Stimulated activated memory B cell treated with anti-CD40 and anti-IgM and Interleukin-4, amounts not matched to agents 10 μg/mL and 1 μg/mL and 100 μg/mL, for 72 hours (primary cell): ENCODE results near the gene LHFPL3.

Source experiments
- ATAC-seq: fragments of 150-1000 bp; cut with Tn5 transposase; 2 replicates; pipeline ENCODE4 v1.10.0; 2021
- H3K27ac Mint-ChIP-seq: one replicate; pipeline ENCODE4 v1.8.0; 2022; ENCODE audit warnings: mild to moderate bottlenecking, mixed read lengths
- H3K27me3 Mint-ChIP-seq: one replicate; pipeline ENCODE4 v1.8.0; 2022; ENCODE audit warnings: mixed read lengths
- H3K36me3 Mint-ChIP-seq: one replicate; pipeline ENCODE4 v1.8.0; 2022; ENCODE audit warnings: mixed read lengths
- H3K4me1 Mint-ChIP-seq: one replicate; pipeline ENCODE4 v1.8.0; 2022; ENCODE audit warnings: mixed read lengths
- H3K4me3 Mint-ChIP-seq: one replicate; pipeline ENCODE4 v1.8.0; 2022; ENCODE audit warnings: mild to moderate bottlenecking, moderate library complexity, mixed read lengths
- H3K9me3 Mint-ChIP-seq: one replicate; pipeline ENCODE4 v1.8.0; 2022; ENCODE audit warnings: mixed read lengths

The LHFPL3 gene

DNA sequence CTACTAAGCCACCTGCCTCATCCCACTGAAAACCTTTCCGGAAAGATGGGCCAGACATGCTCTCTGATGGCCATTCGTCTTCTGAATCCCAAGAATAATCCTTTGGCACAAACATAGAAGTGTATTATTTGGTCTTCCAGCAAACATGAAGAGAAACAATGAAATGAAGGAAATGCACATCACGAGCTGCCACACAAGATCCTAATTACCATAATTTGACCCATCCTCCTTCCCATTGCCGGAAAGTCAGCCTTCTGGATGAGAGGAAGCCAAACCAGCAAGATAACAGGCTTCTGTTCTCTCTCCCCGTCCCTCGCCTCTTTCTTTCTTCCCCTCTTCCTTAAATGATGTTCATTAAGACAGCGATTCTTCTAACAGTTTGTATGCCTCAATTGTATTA lies 466.7 kb downstream of the LHFPL3 start:
- no peak overlapping the region for H3K27ac Mint-ChIP-seq
- H3K4me3 Mint-ChIP-seq, result no peak overlapping the region
- no peak for ATAC-seq
- H3K27me3 Mint-ChIP-seq, result peaks cover 34% of the 10 kb centered on the region
- no peaks in the 10 kb centered on the region for H3K4me1 Mint-ChIP-seq
- H3K9me3 Mint-ChIP-seq, result no peaks in the 10 kb centered on the region
- H3K36me3 Mint-ChIP-seq, result no peaks in the 10 kb centered on the region

DNA sequence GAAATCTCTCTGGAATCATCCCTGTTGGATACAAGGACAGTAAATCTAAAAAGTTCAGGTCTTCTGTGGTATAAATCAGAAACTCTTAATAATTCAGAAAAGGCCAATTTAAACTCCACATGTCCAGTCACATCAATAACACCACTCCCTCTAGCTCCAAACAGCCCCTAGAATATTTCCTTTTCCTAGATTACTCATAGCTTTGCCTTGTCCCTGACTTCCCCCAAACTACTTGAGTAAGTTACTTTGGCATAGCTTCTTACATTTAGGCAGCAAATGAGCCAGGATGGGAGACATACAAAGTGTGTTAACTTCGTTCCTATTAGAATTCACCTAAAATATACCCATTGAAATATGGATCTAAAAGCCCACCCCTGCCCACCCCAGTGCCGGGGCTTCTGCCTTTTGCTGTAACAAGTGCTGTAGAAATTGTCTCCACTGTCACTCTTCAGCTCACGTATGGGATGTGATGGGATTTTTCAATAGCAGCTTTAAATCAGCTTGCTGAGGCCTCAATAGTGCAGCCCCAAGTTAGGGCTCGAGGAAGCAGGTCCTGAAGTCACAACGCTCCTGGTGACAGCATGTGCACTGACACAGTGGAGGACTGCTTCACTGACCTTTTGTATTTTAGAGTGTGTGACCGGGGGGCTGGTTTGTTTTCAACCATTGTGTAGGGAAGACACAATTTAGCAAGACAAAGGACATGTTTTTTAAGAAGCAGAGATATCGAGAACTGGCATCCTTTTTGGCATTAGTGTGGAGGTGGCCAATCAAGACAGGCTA lies 467.4 kb downstream of the LHFPL3 start:
- H3K9me3 Mint-ChIP-seq, result no peaks in the 10 kb centered on the region
- H3K27me3 Mint-ChIP-seq, result peaks cover 34% of the 10 kb centered on the region
- no peak overlapping the region for H3K4me3 Mint-ChIP-seq
- no peaks in the 10 kb centered on the region for H3K36me3 Mint-ChIP-seq
- H3K27ac Mint-ChIP-seq, result no peak overlapping the region
- ATAC-seq, result no peak
- H3K4me1 Mint-ChIP-seq, result no peaks in the 10 kb centered on the region

GRCh38 chr7:104800307-104800706 lies 471.9 kb downstream of the LHFPL3 start:
- no peaks in the 10 kb centered on the region for H3K9me3 Mint-ChIP-seq
- H3K36me3 Mint-ChIP-seq, result no peaks in the 10 kb centered on the region

GRCh38 chr7:104801022-104801421 lies 472.6 kb downstream of the LHFPL3 start:
- Mint-ChIP-seq H3K27me3 (peaks cover 13% of the 10 kb centered on the region), H3K27ac (no peak overlapping the region), H3K4me1 (no peaks in the 10 kb centered on the region), H3K9me3 (no peaks in the 10 kb centered on the region), H3K36me3 (no peaks in the 10 kb centered on the region), H3K4me3 (no peak overlapping the region)
- no peak for ATAC-seq

More at GRCh38 chr7:104800307-104800706, 471.9 kb downstream of the LHFPL3 start:
- H3K4me1 Mint-ChIP-seq, result no peaks in the 10 kb centered on the region
- no peak overlapping the region for H3K4me3 Mint-ChIP-seq
- no peak overlapping the region for H3K27ac Mint-ChIP-seq
- peaks cover 19% of the 10 kb centered on the region for H3K27me3 Mint-ChIP-seq
- no peak for ATAC-seq

GRCh38 chr7:104803931-104804330 lies 475.5 kb downstream of the LHFPL3 start:
- Mint-ChIP-seq H3K4me1 (no peaks in the 10 kb centered on the region), H3K27ac (no peak overlapping the region), H3K4me3 (no peak overlapping the region), H3K9me3 (no peaks in the 10 kb centered on the region), H3K27me3 (peaks cover 33% of the 10 kb centered on the region), H3K36me3 (no peaks in the 10 kb centered on the region)
- no peak for ATAC-seq

- Mint-ChIP-seq H3K27me3 (peaks cover 36% of the 10 kb centered on the region), H3K36me3 (no peaks in the 10 kb centered on the region), H3K27ac (no peak overlapping the region), H3K4me3 (no peak overlapping the region), H3K9me3 (no peaks in the 10 kb centered on the region), H3K4me1 (no peaks in the 10 kb centered on the region)
- no peak for ATAC-seq
These were observed 476.3 kb downstream of the LHFPL3 start for GRCh38 chr7:104804696-104805095.

DNA sequence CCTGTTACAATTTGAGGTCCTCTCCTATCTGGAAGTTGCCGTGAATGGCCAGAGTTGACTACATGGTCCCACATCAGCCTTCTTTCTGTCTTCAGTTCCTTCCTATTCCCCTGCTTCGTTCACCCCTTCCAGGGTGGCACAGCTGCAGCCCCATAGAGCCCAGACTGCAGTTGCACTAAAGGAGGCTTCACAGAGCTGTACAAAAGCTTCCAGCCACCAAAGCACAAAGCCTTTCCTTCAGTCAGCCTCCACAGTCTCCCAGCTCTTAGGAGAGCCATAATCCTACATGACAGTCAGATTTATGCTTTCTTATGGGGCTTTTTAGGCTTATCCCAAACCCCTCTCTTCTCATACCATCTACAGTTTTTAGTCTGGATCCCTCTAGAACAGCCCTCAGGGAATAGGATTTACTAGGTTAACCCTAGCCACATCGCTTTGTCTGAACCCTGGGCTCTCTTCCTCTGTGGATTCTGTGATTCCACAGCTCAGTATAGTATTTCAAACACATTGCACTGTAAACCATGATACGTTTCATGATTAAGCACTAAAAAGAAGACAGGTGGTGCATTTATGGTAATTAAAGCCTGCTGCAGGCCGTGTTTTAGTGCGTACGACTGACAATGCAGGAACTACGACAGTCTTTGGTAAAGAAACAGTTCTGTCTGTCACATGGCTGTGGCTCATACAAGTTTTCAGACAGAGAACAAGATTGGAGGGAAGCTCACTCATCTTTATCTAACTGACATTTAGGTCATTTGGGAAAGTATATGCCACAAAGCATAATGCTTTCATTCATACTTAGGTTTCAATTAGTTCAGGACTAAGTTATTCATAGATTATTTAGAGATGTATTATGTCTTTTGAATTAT lies 477.3 kb downstream of the LHFPL3 start:
- Mint-ChIP-seq H3K4me1 (no peaks in the 10 kb centered on the region), H3K27me3 (peaks cover 46% of the 10 kb centered on the region), H3K4me3 (no peak overlapping the region), H3K36me3 (no peaks in the 10 kb centered on the region), H3K27ac (no peak overlapping the region), H3K9me3 (no peaks in the 10 kb centered on the region)
- no peak for ATAC-seq

GRCh38 chr7:104807671-104808070 lies 479.3 kb downstream of the LHFPL3 start:
- peaks cover 51% of the 10 kb centered on the region for H3K27me3 Mint-ChIP-seq
- ATAC-seq, result no peak
- no peaks in the 10 kb centered on the region for H3K4me1 Mint-ChIP-seq
- H3K27ac Mint-ChIP-seq, result no peak overlapping the region
- H3K4me3 Mint-ChIP-seq, result no peak overlapping the region
- no peaks in the 10 kb centered on the region for H3K9me3 Mint-ChIP-seq
- H3K36me3 Mint-ChIP-seq, result no peaks in the 10 kb centered on the region

- Mint-ChIP-seq H3K4me3 (no peak overlapping the region), H3K27me3 (peaks cover 41% of the 10 kb centered on the region), H3K9me3 (no peaks in the 10 kb centered on the region), H3K4me1 (no peaks in the 10 kb centered on the region), H3K27ac (no peak overlapping the region), H3K36me3 (no peaks in the 10 kb centered on the region)
- ATAC-seq, result no peak
These were observed 481.5 kb downstream of the LHFPL3 start for GRCh38 chr7:104809906-104810305.

GRCh38 chr7:104814126-104814525 lies 485.7 kb downstream of the LHFPL3 start:
- Mint-ChIP-seq H3K27me3 (peaks cover 20% of the 10 kb centered on the region), H3K36me3 (no peaks in the 10 kb centered on the region), H3K9me3 (no peaks in the 10 kb centered on the region), H3K4me1 (no peaks in the 10 kb centered on the region), H3K27ac (no peak overlapping the region), H3K4me3 (no peak overlapping the region)
- ATAC-seq, result no peak

GRCh38 chr7:104814671-104815400 lies 486.4 kb downstream of the LHFPL3 start:
- Mint-ChIP-seq H3K9me3 (no peaks in the 10 kb centered on the region), H3K36me3 (no peaks in the 10 kb centered on the region), H3K27me3 (peaks cover 16% of the 10 kb centered on the region), H3K27ac (no peak overlapping the region), H3K4me1 (no peaks in the 10 kb centered on the region), H3K4me3 (no peak overlapping the region)
- peak; percentile 5 for ATAC-seq

- no peaks in the 10 kb centered on the region for H3K36me3 Mint-ChIP-seq
- ATAC-seq, result no peak
- no peaks in the 10 kb centered on the region for H3K4me1 Mint-ChIP-seq
- no peaks in the 10 kb centered on the region for H3K27me3 Mint-ChIP-seq
- H3K27ac Mint-ChIP-seq, result no peak overlapping the region
- H3K9me3 Mint-ChIP-seq, result no peaks in the 10 kb centered on the region
- no peak overlapping the region for H3K4me3 Mint-ChIP-seq
These were observed 488.1 kb downstream of the LHFPL3 start for GRCh38 chr7:104816537-104816936.

DNA sequence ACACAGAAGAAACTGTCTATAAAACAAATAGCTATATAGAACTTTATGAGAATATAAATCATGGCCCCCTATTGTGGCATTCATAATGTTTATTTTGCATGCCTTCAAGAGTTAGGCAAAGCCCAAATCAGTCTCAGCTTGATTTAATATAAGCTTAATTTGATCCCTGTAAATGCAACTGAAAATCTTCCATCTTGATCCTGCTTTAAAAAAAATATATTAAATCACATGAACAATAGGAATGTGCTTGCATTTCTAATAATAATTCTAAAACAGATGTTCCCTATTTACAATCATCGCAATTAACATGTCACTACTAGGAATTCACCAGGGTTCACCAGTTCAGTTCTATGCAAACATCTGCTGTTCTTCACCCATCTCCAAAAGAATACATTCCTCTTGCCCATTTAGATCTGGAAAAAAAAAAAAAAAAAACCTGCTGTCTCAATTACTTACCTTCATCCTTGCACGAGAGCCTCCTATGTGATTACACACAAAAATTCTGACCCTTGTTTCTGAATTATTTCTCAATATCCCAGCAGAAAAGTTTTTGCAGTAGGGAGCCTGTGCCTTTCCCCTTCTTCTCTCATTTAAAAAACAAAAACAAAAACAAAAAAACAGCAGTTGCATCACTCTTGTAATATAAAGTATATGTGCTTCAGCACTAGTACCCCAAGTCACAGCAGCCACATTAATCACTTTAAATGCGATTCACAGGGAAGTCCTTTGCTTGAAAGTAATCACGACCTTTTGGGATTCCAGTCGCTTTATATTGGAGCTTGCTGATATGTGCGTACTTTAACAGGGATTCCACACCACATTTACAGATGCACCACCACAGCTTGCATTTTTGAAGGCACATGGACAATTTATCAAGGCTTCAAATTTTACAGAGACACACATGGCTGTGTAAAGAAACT lies 490.8 kb downstream of the LHFPL3 start:
- Mint-ChIP-seq H3K4me3 (no peak overlapping the region), H3K4me1 (no peaks in the 10 kb centered on the region), H3K27me3 (no peaks in the 10 kb centered on the region), H3K9me3 (no peaks in the 10 kb centered on the region), H3K36me3 (no peaks in the 10 kb centered on the region), H3K27ac (no peak overlapping the region)
- ATAC-seq, result no peak

- ATAC-seq, result no peak
- H3K27ac Mint-ChIP-seq, result no peak overlapping the region
- no peaks in the 10 kb centered on the region for H3K9me3 Mint-ChIP-seq
- H3K4me1 Mint-ChIP-seq, result no peaks in the 10 kb centered on the region
- no peak overlapping the region for H3K4me3 Mint-ChIP-seq
- no peaks in the 10 kb centered on the region for H3K27me3 Mint-ChIP-seq
- no peaks in the 10 kb centered on the region for H3K36me3 Mint-ChIP-seq
These were observed 492.6 kb downstream of the LHFPL3 start for GRCh38 chr7:104820836-104821535.
